ENCODE measurements around the gene KLHDC4.
A peak's percentile ranks its signal among the peaks of the same experiment; 100 is the strongest.

The KLHDC4 gene

DNA sequence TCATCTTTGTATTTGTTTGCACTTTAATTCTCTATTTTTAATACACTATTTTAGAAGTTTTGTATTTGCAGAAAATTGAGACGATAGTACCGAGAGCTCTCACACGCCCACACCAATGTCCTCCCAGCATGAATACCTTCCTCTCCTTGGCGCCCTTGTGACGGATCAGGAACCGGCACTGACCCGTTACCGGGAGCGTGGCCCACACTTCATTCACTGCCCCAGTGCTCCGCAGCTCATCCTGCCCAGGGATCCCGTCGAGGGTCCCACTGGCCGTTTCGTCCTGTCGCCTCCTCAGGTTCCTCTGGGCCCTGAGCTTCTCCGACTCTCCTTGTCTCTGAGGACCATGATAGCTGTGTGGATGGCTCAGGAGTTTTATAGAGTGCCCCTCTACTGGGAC is 50.6 kb downstream of the KLHDC4 start:
- no peak for DNase-seq

DNA sequence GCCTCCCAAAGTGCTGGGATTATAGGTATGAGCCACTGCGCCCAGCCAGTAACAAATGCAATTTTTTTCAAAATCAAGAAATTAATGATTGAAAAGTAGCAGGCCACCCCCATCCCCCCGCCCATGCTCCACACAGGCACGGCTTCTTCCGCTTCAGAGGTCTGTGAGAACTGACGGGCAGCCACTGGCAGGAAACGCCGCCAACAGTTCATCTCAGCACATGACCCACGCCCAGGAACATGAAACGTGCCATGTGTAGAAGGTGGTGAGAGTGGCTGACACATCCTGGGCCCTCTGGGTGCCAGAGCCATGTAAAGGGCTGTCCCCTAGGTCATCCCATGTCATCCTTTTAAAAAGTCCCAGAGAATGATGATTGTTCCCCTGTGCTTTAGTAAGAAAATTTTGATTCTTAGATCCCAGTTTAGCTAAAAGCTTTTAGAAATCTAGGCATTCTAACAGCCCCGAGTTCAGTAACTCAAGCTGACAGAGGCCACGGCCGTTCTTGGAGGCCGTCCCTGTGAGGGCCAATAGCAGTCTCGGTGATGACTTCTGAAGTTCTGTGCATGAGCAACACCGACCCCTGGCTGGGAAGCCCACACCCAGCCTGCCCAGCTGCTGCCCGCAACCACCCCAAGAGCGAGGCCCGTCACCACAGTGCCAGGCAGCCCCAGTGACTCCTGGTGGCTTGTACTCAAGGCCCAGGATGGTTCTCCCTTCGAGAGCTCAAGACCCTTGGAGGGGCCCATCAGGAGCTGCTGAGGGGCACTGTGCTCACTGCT is 52.1 kb downstream of the KLHDC4 start:
- peak; percentile 50 for DNase-seq

DNA sequence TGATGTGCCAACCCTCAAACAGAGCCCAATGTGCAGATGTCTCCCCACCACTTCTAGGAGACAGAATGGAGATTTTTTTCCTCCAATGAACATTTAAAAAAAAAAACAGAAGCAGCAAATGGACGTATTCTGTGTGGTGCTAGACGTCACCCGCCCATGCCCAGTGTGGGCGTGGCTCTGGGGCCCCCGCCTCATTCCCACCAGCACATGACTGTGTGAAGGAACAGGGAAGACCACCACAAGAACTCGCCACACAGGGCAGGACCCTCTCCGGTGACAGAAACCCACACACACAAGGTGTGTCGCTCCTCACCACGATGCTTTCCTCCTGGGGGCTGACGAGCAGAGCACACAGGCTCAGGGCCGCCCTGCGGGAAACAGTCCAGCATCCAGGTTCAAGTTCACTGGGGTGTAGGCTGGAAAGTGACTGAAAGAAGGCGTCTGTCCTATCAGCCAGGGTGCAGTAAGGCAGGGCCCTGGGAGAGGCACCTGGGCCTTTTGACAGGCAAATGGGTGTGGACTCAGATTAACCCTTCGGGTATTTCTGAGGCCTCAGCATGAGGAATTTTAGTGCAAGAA is 53.5 kb downstream of the KLHDC4 start:
- peak; percentile 18 for DNase-seq

DNA sequence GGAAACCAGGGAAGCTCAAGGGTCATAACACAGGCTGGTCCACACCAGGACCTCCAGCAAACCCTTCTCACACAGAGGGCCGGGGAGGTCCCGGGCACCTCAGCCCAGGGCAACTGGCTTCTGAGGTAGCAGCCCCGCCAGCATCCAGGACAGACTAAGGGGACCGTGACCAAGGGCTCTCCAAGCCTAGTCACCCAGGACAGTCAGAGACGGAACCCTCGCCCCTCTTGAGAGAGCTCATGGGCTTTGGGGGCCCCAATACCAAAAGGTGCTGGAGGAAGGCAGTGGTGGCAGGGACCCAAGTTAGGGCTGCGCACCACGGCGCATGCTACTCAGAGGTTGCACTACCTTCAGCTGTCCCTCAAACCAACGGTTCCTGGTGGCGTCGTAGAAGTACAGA is 54.9 kb downstream of the KLHDC4 start:
- DNase-seq = no peak

DNA sequence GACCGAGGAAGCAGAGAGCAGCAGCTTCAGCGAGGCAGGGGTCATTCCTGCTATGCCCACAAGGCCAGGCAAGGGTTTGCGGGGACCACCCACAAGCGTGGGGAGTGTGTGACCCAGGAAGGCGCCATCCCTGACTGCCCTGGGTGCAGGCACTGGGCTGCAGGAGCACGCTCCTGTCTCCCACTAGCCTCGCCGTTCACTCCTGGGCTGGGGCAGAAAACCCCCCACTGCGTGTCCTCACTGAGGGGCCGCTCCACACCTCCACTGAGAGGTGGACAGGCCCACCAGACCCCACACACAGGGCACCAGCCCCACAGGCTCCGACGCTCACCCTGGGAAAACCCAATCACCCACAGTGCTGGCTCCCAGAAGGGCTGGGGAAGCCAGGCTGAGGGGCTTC is 56.1 kb downstream of the KLHDC4 start:
- no peak for DNase-seq

DNA sequence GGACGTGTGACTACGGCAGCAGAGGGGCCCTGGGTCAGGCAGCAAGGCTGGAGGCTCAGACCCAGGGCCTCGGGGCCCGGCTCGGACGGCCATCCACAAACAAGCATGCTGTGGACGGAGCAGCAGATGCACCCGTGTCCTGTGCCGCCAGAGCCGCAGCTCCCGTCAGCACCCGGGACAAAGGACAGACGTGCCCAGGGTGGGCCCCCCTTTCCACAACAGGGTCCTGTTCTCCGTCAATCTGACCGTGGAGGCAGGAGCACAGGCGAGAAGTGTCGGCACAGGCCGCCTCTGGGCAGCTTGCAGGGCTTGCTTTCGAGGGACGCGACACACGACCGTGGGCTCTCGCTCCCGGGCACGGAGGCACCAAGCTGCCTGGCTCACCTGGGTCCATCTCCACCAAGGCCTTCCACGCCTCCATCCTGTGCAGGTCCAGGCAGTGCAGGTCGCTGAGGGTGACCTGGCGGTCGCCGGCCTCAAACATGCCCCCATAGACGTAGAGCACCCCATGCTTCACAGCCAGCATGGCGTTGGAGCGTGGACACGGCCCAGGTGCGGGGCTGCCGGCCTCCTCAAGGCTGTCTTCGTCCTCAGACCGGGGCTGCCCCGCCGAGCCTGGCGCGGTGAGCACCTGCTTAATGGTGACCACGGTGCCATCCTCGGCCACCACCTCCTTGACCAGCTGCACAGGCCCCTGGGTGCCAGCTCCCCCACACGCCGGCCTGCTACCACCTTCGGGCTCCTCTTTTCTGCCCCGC is 56.7 kb downstream of the KLHDC4 start:
- DNase-seq = no peak

DNA sequence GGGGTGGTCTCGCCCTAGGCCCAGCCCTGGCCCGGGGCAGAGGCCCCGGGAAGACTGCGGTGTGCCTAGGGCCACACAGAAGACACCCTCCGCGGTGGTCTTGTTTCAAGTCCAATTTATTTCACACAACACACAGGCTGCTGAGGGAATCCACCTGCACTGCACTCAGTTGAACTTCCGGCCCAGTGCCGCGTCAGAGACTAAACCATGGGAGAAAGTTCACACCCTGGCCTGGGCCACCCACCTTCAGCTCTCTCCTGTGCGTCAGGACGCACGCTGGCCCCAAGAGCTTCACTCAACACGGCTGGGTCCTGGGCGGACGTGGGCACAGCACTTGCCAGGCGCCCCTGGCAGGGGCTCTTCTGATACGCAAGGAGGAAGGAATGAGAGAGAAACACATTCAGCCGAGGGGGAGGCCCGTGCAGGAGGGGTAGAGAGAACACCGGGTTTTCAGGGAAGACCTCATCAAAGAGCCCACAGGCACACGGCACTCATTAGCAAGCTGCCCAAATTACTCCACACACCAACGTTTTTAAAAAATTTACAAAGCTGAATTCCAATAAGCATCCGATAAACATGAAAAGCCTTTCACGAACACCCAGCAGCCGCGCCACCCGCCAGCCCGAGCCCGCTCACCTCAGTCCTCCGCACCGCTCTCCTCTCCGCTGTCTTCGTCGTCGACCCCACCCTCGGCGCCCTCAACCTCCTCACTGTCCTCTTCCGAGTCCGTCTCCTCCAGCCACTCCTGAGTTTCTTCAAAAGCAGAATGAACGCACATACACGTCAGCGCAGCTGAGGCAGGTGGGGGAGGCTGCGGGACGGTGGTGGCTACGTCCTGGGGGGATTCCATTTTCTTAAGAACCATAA is 57.8 kb downstream of the KLHDC4 start:
- DNase-seq = no peak

DNA sequence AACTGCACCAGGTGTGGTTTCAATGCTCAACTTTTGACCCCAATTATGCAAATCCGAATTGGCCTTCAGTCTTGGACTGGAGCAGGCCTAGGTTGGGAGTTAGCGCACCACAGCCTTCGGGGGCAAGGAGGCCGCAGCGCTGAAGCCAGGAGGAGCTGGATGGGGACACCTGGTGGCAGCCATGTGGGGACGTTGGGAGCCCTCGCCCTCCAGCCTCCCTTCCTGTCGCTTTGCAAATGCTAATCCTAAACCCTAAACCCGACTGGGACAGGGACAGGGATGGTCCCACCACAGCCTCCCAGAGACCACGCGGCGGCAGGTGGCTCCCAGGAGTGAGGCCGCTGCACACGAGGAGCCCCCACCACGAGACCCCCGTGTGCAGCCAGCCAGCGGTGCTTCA is 58.7 kb downstream of the KLHDC4 start:
- DNase-seq = no peak

DNA sequence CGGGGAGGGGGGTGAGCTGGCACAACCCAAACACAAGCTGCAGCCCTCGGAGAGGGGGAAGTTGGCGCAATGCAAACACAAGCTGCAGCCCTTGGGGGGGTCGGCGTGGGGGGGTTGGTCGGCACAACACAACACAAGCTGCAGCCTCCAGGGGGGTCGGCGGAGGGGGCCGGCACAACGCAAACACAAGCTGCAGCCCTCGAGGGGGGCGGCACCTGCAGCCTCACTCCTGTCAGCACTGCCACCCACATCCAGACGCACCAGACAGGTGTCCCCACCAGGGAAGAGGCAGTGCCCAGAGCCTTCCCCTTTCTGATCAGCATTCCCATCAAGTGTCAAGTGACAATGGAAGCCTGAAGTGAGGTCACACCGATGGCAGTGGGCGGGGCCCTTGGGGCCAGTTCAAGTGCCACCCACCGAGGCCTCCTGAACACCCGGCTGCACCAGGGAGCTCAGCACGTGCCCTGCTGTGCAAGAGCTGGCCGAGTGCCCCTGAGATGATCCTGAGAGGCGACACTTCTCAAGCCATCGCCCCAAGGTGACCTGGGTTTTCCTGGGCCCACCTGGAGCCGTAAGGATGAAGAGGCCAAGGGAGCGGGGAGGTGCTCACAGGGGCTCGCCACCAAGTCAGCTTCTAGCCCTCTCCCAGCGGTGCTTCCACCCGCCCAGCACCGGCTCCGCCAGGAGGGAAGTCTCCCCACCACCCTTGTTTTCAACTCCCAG is 59.3 kb downstream of the KLHDC4 start:
- DNase-seq = no peak

DNA sequence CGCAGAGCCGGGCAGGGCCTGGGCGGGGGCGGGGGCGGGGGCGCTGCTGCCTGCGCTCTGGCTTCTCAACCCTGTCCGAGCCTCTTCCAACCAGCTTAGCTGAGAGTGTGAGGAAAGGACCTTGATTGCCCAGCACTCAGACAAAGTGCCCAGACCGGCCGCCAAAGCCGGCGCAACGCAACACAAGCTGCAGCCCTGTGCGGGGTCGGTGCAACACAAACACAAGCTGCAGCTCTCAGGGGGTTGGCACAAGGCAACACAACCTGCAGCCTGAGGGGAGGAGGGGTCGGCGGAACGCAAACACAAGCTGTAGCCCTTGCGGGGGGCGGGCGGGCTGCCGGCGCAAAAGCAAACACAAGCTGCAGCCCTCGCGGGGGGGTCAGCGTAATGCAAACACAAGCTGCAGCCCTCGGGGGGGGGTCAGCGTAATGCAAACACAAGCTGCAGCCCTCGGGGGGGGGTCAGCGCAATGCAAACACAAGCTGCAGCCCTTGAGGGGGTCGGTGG is 60.0 kb downstream of the KLHDC4 start:
- no peak for DNase-seq

DNA sequence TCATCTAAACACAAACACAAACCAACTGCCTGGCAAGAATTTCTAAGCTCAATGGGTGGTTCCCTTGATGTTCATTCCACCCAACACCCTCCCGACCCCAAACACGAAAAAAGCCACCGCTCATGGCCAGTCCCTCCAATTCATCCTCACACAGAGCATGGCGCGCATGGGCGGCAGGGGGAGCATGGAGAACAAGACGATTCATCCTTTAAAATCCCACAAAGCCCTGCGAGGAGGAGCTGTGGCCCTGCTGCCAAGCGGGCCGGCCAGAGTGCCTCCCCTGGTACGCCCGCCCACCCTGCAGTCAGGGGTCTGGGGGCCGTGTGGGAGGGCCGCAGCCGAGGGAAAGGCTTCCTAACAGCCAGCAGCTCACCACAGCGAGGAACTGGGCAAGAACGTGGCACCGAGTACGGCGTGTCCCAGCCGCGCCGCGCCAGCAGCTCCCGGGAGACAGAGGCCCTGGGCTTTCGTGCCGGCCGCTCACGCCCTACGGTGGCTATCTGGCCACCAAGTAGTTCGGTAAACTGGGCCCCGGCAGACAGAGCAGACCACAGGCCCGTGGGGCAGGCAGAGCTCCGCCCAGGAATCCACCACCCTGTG is 60.9 kb downstream of the KLHDC4 start:
- DNase-seq = no peak

DNA sequence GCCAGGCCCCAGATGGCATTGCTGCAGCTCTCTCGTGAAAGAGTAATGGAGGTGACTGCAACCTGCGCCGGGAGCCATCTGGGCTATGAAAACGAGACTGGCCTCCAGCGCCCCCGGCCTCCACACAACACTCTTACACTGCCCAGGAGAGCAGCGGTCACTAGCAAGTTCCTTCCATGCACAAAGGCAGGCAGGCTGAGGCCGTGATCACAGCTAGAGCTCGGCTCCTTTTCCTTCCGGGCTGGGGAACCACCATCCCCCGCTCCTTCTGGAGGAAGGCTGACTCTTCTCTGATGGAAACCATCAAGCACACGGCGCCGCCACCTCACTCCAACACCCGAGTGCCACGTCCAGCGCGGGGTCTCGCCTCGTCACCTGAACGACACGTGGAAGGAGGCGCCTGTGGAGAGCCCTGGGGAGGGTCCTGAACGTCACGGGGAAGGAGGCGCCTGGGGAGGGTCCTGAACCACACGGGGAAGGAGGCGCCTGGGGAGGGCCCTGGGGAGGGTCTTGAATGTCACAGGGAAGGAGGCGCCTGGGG is 61.9 kb downstream of the KLHDC4 start:
- no peak for DNase-seq

DNA sequence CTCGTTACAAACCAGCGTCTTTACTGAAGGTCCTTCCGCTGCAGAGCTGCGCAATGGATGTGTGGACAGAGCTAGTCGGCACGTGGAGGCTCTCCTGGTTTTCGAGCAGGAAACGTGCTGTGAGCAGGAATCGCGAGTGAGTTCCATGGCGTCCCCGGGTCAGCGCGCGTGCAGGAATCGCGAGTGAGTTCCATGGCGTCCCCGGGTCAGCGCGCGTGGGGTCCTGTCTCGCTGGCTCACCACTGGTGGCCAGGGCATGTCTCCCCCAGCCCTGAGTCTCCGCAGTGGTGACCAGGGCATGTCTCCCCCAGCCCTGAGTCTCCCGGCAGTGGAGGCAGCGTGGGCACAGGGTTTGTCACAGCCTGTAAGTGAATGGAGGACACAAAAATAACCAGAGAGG is 62.7 kb downstream of the KLHDC4 start:
- no peak for DNase-seq

DNA sequence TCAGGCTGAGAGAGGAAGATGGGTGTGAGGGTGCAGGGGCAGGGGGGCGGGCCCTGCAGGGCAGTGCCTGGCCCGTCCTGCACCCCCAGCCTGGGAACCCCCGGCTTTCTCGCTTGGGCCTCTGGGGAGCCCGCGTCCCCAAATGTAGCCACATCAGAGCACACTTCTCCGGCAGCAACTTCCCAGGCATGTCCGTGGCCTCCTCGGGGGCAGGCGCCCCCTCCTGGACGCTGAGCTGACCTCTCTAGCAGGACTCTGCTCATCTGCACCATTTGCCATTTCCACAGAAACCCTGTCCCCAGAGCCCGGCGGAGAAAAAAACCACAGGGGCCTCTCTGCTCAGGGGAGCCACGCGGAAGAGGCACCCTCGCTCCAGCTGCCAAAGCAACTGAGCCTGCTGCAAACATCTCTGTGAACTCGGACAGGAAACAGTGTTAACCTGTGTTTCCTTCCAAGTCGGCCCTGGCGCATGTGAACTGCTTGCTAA is 63.4 kb downstream of the KLHDC4 start:
- DNase-seq = peak; percentile 66

DNA sequence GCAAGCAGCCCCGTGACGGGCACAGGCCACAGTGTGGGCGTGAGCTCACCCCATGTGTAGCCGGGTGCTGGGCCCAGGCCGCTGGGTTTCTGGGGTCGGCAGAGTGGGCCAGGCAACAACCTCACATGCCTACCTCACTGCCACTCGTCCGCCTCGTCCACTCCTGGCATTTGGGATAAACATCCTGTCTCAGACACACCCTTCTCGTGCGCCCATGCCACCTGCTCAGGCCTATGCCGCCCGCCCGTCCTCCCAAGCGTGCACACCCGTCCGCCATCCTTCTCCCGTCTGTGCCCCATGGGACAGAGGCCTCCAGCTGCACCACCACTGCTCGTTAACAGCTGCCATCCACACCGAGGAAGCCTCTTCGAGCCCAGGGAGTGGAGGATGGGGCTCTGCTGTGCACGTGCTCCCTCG is 64.3 kb downstream of the KLHDC4 start:
- DNase-seq = no peak

DNA sequence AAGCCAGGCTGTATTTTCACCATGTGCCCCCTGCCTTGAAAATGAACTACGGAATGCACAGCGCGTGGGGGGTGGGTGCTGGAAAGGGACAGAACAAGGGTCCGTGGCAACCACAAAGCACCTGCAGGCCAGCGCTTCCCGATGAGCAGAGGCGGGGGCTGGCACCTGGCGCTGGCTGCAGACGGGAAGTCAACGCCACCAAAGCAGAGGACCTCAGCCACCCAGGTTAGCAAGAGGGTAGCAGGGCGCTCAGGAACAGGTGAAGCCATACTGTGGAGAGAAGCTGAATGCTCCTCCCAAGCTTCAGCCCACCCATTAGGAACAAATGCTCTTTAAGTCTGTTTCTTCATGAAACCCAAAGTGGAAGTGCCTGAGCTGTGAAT is 64.7 kb downstream of the KLHDC4 start:
- DNase-seq = no peak

DNA sequence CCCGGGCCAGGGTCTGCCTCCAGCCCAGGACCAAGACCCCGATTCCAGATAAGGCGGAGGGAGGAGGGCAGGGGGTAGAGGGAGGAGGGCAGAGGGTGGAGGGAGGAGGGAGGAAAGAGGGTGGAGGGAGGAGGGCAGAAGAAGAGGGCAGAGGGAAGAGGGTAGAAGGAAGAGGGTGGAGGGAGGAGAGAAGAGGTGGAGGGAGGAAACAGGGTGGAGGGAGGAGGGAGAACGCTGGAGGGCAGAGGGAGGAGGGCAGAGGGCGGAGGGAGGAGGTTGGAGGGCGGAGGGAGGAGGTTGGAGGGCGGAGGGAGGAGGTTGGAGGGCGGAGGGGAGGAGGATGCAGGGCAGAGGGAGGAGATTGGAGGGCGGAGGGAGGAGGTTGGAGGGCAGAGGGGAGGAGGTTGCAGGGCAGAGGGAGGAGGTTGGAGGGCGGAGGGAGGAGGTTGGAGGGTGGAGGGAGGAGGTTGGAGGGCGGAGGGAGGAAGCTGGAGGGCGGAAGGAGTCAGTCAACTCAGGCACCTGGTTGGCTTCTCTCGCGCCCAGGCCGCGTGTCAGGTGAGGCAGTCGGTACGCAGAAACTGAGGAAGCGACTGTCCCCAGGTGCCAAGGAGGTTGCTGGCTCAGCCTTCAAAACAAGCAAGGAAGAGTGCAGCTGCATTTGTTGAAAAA is 65.2 kb downstream of the KLHDC4 start:
- DNase-seq = peak; percentile 35

DNA sequence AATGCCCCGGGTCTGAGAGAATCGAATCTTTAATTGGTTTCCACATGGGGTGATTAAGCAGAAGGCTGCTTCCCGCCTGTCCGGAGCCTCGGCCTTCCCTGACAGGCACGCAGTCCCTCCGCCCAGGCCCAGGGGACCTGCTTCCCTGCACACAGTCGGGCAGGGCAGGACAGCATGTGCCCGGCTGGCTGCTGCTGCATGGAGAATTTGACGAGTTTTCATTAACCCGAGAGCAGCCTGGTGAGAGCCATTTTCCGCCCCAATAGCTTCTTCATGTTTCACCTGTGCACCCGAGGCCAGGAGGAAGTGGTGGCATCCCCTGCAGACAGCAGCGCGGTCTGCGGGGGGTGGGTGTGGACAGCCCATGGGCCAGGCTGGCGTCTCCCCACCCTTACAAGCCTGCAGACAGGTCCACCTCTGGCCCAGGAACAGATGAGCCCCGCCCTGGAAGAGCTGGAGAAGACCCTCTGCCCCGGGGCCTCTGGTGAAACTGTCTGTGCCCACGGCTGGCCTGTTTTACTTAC is 67.0 kb downstream of the KLHDC4 start:
- no peak for DNase-seq

DNA sequence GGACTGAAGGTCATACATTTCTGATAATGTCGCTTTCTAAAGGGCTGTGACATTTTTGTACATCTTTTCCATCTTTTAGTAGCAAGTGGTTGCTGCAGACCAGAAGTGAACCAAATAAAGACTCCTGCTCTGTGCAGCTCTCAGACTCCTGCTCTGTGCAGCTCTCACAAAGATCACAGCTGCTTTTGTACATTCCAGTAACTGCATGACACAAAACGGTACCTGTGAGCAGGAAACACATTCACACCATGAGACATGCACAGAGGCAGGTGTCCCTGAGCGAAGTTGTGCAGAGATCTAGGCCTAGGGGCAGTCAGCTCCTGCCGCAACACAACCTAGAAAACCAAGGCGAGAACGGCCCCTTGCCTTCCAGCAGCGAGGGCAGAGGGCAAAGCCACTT is 67.5 kb downstream of the KLHDC4 start:
- DNase-seq = no peak

DNA sequence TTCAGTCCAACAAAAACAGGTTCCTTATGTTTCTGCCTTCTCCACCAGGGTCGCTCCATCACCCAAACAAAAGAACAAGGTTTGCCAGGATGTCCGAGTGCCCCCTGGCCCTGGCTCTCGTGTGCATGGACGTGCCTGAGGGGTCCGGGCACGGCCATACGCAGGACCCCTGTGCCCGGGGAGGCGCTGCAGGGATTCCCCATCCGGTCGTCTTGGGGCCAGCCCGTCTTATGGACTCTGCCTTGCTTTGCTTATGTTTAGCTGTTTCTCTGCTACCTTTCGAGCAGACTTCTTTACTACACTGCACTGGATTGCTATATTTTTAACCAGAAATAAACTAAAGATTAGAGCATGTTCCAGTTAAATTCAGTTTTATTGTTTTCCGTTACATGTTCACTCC is 68.0 kb downstream of the KLHDC4 start:
- DNase-seq = no peak

DNA sequence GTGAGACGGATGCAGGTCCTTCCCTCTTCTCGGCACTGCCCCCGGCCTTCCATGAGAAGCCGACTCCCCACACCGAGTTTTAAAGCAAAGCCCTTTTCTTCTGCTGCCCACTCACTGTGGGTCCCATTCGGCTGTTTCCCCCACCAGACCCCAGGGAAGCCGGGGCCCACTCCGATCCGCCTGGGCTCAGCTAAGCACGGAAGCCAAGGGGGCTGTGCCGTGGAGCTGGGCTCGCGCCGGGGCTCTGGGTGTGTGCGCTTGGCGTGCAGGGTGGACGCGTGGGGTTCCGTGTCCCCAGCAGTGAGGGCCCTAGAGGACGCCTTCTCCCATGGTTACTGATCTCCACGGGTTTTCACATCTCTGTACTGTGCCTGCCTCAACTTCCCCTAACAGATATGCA is 68.5 kb downstream of the KLHDC4 start:
- DNase-seq = no peak

All from hematopoietic multipotent progenitor cell treated with erythropoietin and hydrocortisone succinate and interleukin-3 and kit ligand, for 6 days (in vitro differentiated cells).